Bronchial epithelial cell (primary cell): ENCODE results near the gene ZC3HAV1L. TPM values are rescaled to one million over a fixed set of nuclear protein-coding genes. Genes with fewer than 3 reads are reported as not detected.

ENCODE experiments used
- DNase-seq: peaks from one replicate; pipeline ENCODE4 v3.0.0-alpha.2; 2010; ENCODE audit warnings: low read depth
- FAIRE-seq: peaks from 2 replicates; lab custom pipeline; 2011; peaks lifted over from hg19 to GRCh38; lab: Jason Lieb, UNC
- H3K27me3 ChIP-seq: 2 replicates; pipeline ENCODE4 v1.5.1; 2011; ENCODE audit warnings: low read length; ENCODE audit not compliant: control insufficient read depth, insufficient read depth
- H3K36me3 ChIP-seq: 2 replicates; pipeline ENCODE4 v1.5.1; 2011; ENCODE audit warnings: low read length; ENCODE audit not compliant: control insufficient read depth, insufficient read depth
- H3K4me3 ChIP-seq: 2 replicates; pipeline ENCODE4 v1.5.1; 2011; ENCODE audit warnings: mild to moderate bottlenecking, low read depth, low read length, control low read depth
- CTCF ChIP-seq: IDR thresholded peaks from 2 replicates; pipeline ENCODE4 v1.5.1; 2011; ENCODE audit warnings: mild to moderate bottlenecking, moderate library complexity, low read length, control low read depth, inconsistent platforms; ENCODE audit not compliant: insufficient read depth, severe bottlenecking
- total RNA-seq: library from RNA; depleted of rRNA; stranded (reverse); fragments of >200 nt; gene quantifications from 2 replicates; pipeline ENCODE4 v1.2.1, GENCODE V29; 2014

The ZC3HAV1L gene
- total RNA-seq, 1 donor from 2014 or later, result 11.1 TPM

DNA sequence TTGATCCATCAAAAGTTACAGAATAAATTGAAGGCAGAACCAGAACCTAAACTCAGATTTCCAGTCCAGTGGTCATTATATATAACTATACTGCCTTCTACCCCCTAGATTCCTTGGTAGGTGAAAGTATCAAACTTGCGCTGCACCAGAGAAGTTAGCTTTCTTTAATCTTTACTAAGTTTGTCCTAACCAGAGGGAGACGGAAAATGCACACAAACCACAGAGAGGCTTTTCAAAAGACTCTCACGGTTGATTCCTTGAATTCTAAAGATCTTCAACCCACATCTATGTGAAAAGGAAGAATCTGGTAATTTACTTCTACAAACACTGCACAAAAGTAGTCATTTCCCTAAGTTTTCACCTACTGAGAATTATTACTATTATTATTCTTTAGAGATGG lies 36.4 kb downstream of the ZC3HAV1L start:
- no peak for FAIRE-seq
- DNase-seq, result no peak
- H3K36me3 ChIP-seq, result no peaks in the 10 kb centered on the region
- no peak overlapping the region for H3K4me3 ChIP-seq
- peaks cover 2% of the 10 kb centered on the region for H3K27me3 ChIP-seq
- TF ChIP-seq CTCF, result no peak

- FAIRE-seq, result no peak
- Histone ChIP-seq H3K36me3 (no peaks in the 10 kb centered on the region), H3K4me3 (no peak overlapping the region), H3K27me3 (peaks cover 2% of the 10 kb centered on the region)
- DNase-seq, result no peak
- no peak for TF ChIP-seq CTCF
Measured at GRCh38 chr7:138992052-138992531, 43.8 kb downstream of the ZC3HAV1L start.

DNA sequence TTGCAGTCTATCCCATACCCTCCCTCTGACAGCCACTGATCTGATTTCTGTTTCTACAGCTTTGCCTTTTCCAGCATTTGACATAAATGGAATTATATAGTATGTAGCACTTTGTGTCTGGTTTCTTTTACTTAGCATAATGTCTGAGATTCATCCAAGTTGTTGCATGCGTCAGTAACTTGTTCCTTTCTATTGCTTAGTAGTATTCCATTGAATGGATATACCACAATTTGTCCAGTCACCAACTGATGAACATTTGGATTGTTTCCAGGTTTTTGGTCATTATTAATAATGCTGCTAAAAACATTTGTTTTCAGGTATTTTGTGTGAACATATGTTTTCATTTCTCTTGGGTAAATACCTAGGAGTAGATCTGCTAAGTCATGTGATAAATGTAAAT lies 48.2 kb downstream of the ZC3HAV1L start:
- no peaks in the 10 kb centered on the region for H3K36me3 ChIP-seq
- H3K4me3 ChIP-seq, result no peak overlapping the region
- DNase-seq (no peak), FAIRE-seq (no peak)
- no peaks in the 10 kb centered on the region for H3K27me3 ChIP-seq
- no peak for TF ChIP-seq CTCF

DNA sequence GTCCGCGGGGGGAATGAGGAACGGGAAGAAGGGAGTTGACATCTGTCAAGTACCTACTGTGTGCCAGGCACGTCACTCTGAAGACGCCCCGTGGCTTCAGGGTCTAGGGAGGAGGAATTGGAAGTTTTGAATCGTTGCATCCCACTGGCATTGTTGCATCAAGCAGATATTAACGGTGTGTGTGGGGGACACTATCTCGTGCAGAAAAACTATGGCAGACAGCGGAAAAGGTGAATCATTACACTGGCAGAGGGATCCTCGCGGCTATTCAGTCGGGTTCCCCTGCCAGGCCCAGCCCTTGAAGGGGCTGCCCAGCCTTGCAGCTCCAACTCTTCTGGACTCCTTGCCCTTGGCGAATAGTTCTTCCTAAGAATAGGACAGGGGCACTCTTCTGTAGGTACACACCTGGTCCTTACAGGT lies 53.6 kb downstream of the ZC3HAV1L start:
- no peak for FAIRE-seq
- TF ChIP-seq CTCF, result no peak
- Histone ChIP-seq H3K27me3 (peaks cover 6% of the 10 kb centered on the region), H3K36me3 (no peaks in the 10 kb centered on the region), H3K4me3 (peak overlapping the region; percentile 46)
- DNase-seq, result no peak

- Histone ChIP-seq H3K36me3 (no peaks in the 10 kb centered on the region), H3K4me3 (peak within 1 kb of the TSS; percentile 46), H3K27me3 (peaks cover 6% of the 10 kb centered on the region)
- DNase-seq, result peak; percentile 32
- no peak for FAIRE-seq
- TF ChIP-seq CTCF, result peak; percentile 8
Measured at GRCh38 chr7:138981332-138982203, 54.3 kb downstream of the ZC3HAV1L start, which contains the start of gene KIAA1549. Gene KIAA1549 (minus strand): TSS chr7:138981389. CDS start chr7:138981269, 120 bp downstream.
